Astrocyte of the spinal cord (primary cell): Measurements from ENCODE around the gene CDRT4.

ENCODE experiments used
- DNase-seq: peaks from one replicate; pipeline ENCODE4 v3.0.0; 2011; ENCODE audit warnings: low read depth, low spot score
- H3K4me3 ChIP-seq: 2 replicates; pipeline ENCODE4 v1.5.1; 2011; ENCODE audit warnings: low read depth, mild to moderate bottlenecking, low read length, moderate library complexity
- in situ Hi-C: cut with HindIII; loops from 2 replicates; pipeline ENCODE4 v1.10.0; 2017; ENCODE audit warnings: low sequenced_read_pairs
- TF ChIP-seq, protein P1 (sequence below): IDR thresholded peaks from 2 replicates; pipeline ENCODE4 v1.5.1; 2012; ENCODE audit warnings: low read depth, mild to moderate bottlenecking, low read length, inconsistent platforms

The CDRT4 gene

DNA sequence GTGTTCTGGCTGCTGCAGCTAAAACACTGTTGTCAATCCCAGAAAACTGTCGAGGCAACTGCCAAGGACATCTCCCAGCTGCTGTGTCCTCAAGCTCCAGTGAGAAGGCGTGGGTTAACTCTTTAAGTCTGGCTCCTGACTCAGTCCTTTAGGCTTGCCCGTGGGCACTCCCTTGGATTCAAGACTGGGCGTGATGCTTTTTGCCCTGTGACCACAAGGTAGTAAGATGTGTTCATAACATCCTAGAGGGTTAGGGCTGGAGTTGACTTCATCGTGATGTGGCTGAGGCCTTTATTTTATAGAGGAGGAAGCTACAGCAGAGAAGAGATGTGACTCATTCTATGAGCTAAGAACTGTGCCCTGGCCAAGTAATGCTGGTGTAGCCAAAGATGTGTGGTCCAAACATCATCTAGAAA lies 75.1 kb downstream of the CDRT4 start:
- no peak overlapping the region for H3K4me3 ChIP-seq
- TF ChIP-seq, protein P1, sequence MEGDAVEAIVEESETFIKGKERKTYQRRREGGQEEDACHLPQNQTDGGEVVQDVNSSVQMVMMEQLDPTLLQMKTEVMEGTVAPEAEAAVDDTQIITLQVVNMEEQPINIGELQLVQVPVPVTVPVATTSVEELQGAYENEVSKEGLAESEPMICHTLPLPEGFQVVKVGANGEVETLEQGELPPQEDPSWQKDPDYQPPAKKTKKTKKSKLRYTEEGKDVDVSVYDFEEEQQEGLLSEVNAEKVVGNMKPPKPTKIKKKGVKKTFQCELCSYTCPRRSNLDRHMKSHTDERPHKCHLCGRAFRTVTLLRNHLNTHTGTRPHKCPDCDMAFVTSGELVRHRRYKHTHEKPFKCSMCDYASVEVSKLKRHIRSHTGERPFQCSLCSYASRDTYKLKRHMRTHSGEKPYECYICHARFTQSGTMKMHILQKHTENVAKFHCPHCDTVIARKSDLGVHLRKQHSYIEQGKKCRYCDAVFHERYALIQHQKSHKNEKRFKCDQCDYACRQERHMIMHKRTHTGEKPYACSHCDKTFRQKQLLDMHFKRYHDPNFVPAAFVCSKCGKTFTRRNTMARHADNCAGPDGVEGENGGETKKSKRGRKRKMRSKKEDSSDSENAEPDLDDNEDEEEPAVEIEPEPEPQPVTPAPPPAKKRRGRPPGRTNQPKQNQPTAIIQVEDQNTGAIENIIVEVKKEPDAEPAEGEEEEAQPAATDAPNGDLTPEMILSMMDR, result no peak
- in situ Hi-C loops, result no loop called here
- DNase-seq, result peak; percentile 89

DNA sequence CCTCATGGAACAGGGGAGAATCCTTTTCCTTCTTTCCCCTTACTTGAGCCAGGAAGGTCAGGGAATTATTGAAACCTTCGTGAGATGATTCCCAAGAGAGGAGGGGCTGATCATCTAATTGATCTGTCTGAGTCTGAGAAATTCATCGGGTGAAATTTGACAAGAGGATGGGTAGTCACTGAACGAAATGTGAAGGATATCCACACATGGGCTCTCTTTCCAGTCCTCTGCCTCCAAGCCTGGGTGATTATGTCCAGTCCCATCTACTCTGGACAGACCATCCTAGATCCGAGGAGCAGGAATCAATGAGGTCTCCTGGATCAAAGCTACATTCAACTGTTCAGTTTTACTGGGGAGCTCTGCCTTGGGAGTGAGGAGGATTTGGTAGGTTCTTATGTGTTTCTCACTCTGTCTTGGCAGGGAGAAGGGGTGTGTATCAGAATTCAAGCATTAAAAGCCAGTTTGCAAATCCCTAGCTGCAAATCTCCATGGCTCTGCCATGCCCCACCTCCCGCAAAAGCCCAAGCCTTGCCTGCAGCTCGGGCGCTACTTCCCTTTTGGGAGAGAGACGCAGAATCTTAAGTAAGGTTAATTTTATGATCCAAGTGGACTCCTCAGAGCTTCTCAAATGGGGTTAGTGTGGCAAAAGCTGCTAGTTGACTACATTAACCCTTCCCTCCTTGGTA lies 78.9 kb downstream of the CDRT4 start:
- in situ Hi-C loops, result no loop called here
- no peak overlapping the region for H3K4me3 ChIP-seq
- DNase-seq, result no peak
- TF ChIP-seq, protein P1, result no peak

DNA sequence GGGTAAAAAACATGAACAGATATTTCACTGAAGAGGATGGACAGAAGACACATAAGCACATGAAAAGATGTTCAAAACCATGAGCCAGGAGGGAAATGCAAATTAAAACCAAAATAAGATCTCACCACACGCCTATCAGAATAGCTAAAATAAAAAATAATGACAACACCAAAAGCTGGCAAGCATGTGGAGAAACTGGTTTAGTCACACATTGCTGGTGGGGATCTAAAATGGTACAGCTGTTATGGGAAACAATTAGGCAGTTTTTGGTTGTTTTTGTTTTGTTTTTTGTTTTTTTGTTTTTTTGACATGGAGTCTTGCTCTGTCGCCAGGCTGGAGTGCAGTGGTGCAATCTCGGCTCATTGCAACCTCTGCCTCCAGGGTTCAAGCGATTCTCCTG lies 81.3 kb downstream of the CDRT4 start:
- in situ Hi-C loops, result no loop called here
- H3K4me3 ChIP-seq, result no peak overlapping the region
- DNase-seq, result no peak
- TF ChIP-seq, protein P1, result no peak
